HepG2 (cell line): Measurements from ENCODE around the gene SRCAP. TPM values are rescaled to one million over a fixed set of nuclear protein-coding genes. Genes with fewer than 3 reads are reported as not detected.

Source experiments
- AGO2 ChIP-seq: fragments of 200-400 bp; formaldehyde crosslinking; optimal IDR thresholded peaks from 2 replicates; pipeline ENCODE3; 2017; ENCODE audit warnings: mild to moderate bottlenecking, low read depth, low read length, moderate library complexity
- ARHGAP35 ChIP-seq: sonication (generic); formaldehyde crosslinking; IDR thresholded peaks from 2 replicates; pipeline ENCODE4 v1.9.0; 2022; ENCODE audit warnings: mild to moderate bottlenecking, inconsistent platforms, moderate library complexity, missing genetic modification reagents, borderline replicate concordance
- GFI1 ChIP-seq: sonication (generic); formaldehyde crosslinking; IDR thresholded peaks from 2 replicates; pipeline ENCODE4 v1.5.0; 2020; ENCODE audit warnings: missing genetic modification reagents, mild to moderate bottlenecking, borderline replicate concordance
- KLF11 ChIP-seq: IDR thresholded peaks from 2 replicates; pipeline ENCODE4 v1.6.1; 2016; ENCODE audit warnings: missing compliant biosample characterization
- KLF13 ChIP-seq: sonication (generic); formaldehyde crosslinking; IDR thresholded peaks from 2 replicates; pipeline ENCODE4 v1.4.0; 2020; ENCODE audit warnings: mild to moderate bottlenecking, missing genetic modification reagents
- NKX3-1 ChIP-seq: sonication (generic); formaldehyde crosslinking; IDR thresholded peaks from 2 replicates; pipeline ENCODE4 v1.5.0; 2020; ENCODE audit warnings: missing genetic modification reagents
- ZBTB21 ChIP-seq: sonication (generic); formaldehyde crosslinking; IDR thresholded peaks from 2 replicates; pipeline ENCODE4 v1.4.0; 2020; ENCODE audit warnings: missing genetic modification reagents
- ZBTB40 ChIP-seq, 2 experiments: fragments of 450-650 bp in 1 of 2; sonication (generic) in 1 of 2; formaldehyde crosslinking in 1 of 2; IDR thresholded peaks; 2 replicates each; pipeline versions ENCODE4 v1.6.1 to v1.8.0; 2016 to 2022; ENCODE audit warnings: antibody characterized with exemption in 1 of 2, mild to moderate bottlenecking in 1 of 2, missing genetic modification reagents in 1 of 2
- ZC3H13 ChIP-seq: sonication (generic); formaldehyde crosslinking; IDR thresholded peaks from 2 replicates; pipeline ENCODE4 v1.8.1; 2023; ENCODE audit warnings: mild to moderate bottlenecking, missing genetic modification reagents, moderate library complexity
- ZNF468 ChIP-seq: sonication (generic); formaldehyde crosslinking; IDR thresholded peaks from 2 replicates; pipeline ENCODE4 v1.8.0; 2022; ENCODE audit warnings: mild to moderate bottlenecking, moderate library complexity, missing genetic modification reagents
- ZNF713 ChIP-seq: sonication (generic); formaldehyde crosslinking; IDR thresholded peaks from 2 replicates; pipeline ENCODE4 v1.4.0; 2020; ENCODE audit warnings: mild to moderate bottlenecking, missing genetic modification reagents
- ZNF883 ChIP-seq: sonication (generic); formaldehyde crosslinking; IDR thresholded peaks from 2 replicates; pipeline ENCODE4 v1.5.1; 2020; ENCODE audit warnings: mild to moderate bottlenecking, missing genetic modification reagents; ENCODE audit errors: not compliant biosample characterization
- polyA plus RNA-seq, 8 experiments: library from polyadenylated mRNA; depleted of rRNA in 3 of 8; stranded (reverse) in 7 of 8; unstranded in 1 of 8; fragments of >200 nt; fragmentation: Illumina TruSeq in 4 of 8; extraction: Trizol in 4 of 8; gene quantifications; 2 replicates each; pipeline versions ENCODE4 v1.2.1 to v1.2.3, GENCODE V29; 2011 to 2016; ENCODE audit warnings: low read depth in 4 of 8, missing spikeins in 1 of 8, mixed read lengths in 1 of 8; ENCODE audit not compliant: insufficient read depth in 1 of 8
- total RNA-seq, 5 experiments: library from RNA; depleted of rRNA; stranded (reverse); fragments of >200 nt; fragmentation: Illumina TruSeq; extraction: Trizol; gene quantifications; 2 replicates each; pipeline ENCODE4 v1.2.3, GENCODE V29; 2016; ENCODE audit warnings: low read depth in 1 of 5

SRCAP gene
- total and polyA plus RNA-seq, 2 of the 13 experiments (the other 11 are each of a cell fraction or from before 2014, with no cell fraction given), result 4.9 to 9.0 TPM

- no peak for TF ChIP-seq ARHGAP35 (CRISPR knock-in tag)
- TF ChIP-seq KLF13, result no peak
- no peak for TF ChIP-seq KLF11 (CRISPR knock-in tag)
- no peak for TF ChIP-seq GFI1 (CRISPR knock-in tag)
- TF ChIP-seq ZBTB21, result no peak
- TF ChIP-seq AGO2, result peak; percentile 86
- TF ChIP-seq ZNF713 (CRISPR knock-in tag), result no peak
- no peak for TF ChIP-seq ZNF883 (CRISPR knock-in tag)
- TF ChIP-seq ZBTB40 (IDR thresholded peaks at IDR 0.05), result no peak
- TF ChIP-seq ZBTB40 (CRISPR knock-in tag; IDR thresholded peaks at IDR 0.05), result no peak
- TF ChIP-seq NKX3-1, result no peak
- no peak for TF ChIP-seq ZNF468 (CRISPR knock-in tag)
- TF ChIP-seq ZC3H13, result no peak; the same call in 1 of the 2 replicates
- TF ChIP-seq, all 625 proteins: peak for 3
Measured at GRCh38 chr16:30724641-30725417, 25.9 kb downstream of the SRCAP start (continued).
